ENCODE results near the gene CACYBP. TPM values are rescaled to one million over a fixed set of nuclear protein-coding genes. Genes with fewer than 3 reads are reported as not detected.

The CACYBP gene
- total RNA-seq, 1 experiment from 2014 or later, result 202 TPM

GRCh38 chr1:174984952-174985351, 14.8 kb upstream of the CACYBP start:
- H3K4me2 ChIP-seq (ENCODE audit: insufficient read depth, insufficient read length, low read length), result no peak overlapping the region
- Mint-ChIP-seq H3K36me3 (ENCODE audit: insufficient read depth in 1 of 3, low read depth in 3 of 3) (peaks cover 44 to 92% (median 88%) of the 10 kb centered on the region in 3 experiments; a peak in 6 of 7 replicates), H3K4me3 (no peak overlapping the region), H3K27ac (peak overlapping the region in 1 of 3 experiments; percentile 35; a peak in 1 of 7 replicates), H3K27me3 (ENCODE audit: low read depth) (no peaks in the 10 kb centered on the region; the same call in 1 of the 2 replicates), H3K4me1 (no peaks in the 10 kb centered on the region), H3K9me3 (no peaks in the 10 kb centered on the region)
- H3K4ac ChIP-seq (ENCODE audit: low read depth, low read length), result no peak overlapping the region
- H4K91ac ChIP-seq (ENCODE audit: insufficient read length, low read depth, low read length), result no peak overlapping the region
- no CpG with 5 or more reads among the region's 4 CpGs for WGBS (ENCODE audit: extremely low coverage, insufficient read length, low lambda C conversion rate)
- H2AK5ac ChIP-seq (ENCODE audit: insufficient read length, low read length), result no peak overlapping the region
- H3K27me3 ChIP-seq (ENCODE audit: insufficient read depth, low read length), result no peaks in the 10 kb centered on the region
- no peak overlapping the region for H3T11ph ChIP-seq (ENCODE audit: low read length)
- H3K23me2 ChIP-seq (ENCODE audit: insufficient read length, low read depth, low read length, poor library complexity, severe bottlenecking), result no peaks in the 10 kb centered on the region
- no peak overlapping the region for H4K5ac ChIP-seq (ENCODE audit: insufficient read length, low read depth, low read length)
- no peaks in the 10 kb centered on the region for H3K4me1 ChIP-seq (ENCODE audit: insufficient read depth, low read length)
- no peak overlapping the region for H2BK15ac ChIP-seq (ENCODE audit: low read depth, low read length)
- no peak overlapping the region for H3K23ac ChIP-seq (ENCODE audit: insufficient read length, low read depth, low read length)
- H2BK12ac ChIP-seq (ENCODE audit: insufficient read length, low read depth, low read length), result no peak overlapping the region
- no peak overlapping the region for H3K14ac ChIP-seq (ENCODE audit: insufficient read depth, low read length)
- H3K9me3 ChIP-seq (ENCODE audit: control insufficient read depth, low read depth, low read length), result no peaks in the 10 kb centered on the region
- H2BK120ac ChIP-seq (ENCODE audit: low read depth, low read length, poor library complexity, severe bottlenecking), result no peak overlapping the region
- no peak overlapping the region for H4K8ac ChIP-seq (replicated peaks; ENCODE audit: insufficient read length, low read depth, low read length)
- no peaks in the 10 kb centered on the region for H3K79me1 ChIP-seq (ENCODE audit: insufficient read depth, low read depth, low read length, poor library complexity, severe bottlenecking)
- no peak overlapping the region for H3K56ac ChIP-seq (ENCODE audit: insufficient read length, low read depth, low read length)
- no peak overlapping the region for H2BK5ac ChIP-seq (ENCODE audit: insufficient read length, low read length)
- no peaks in the 10 kb centered on the region for H4K20me1 ChIP-seq (ENCODE audit: control insufficient read depth, insufficient read depth, insufficient read length)
- H2BK20ac ChIP-seq (ENCODE audit: low read depth, low read length, poor library complexity, severe bottlenecking), result no peak overlapping the region
- H3K9ac ChIP-seq (ENCODE audit: extremely low read depth, insufficient read length, low read length), result no peak overlapping the region
- H2AFZ ChIP-seq (ENCODE audit: low read length), result no peak overlapping the region
- H3K27ac ChIP-seq (ENCODE audit: insufficient read length, low read depth, low read length), result no peak overlapping the region
- TF ChIP-seq CTCF (conservative IDR thresholded peaks at IDR 0.05), result no peak
- no peak for DNase-seq
- no peaks in the 10 kb centered on the region for H3K79me2 ChIP-seq (ENCODE audit: insufficient read depth, low read length)
- H3K18ac ChIP-seq (ENCODE audit: insufficient read length, low read depth, low read length), result no peak overlapping the region

Data from H9 (cell line).